C4-2B (cell line): ENCODE data around the gene KLK11.

Experiments used
- CTCF ChIP-seq: fragments of 450-650 bp; conservative IDR thresholded peaks from 2 replicates; pipeline ENCODE4 v1.5.1; 2017; ENCODE audit warnings: mild to moderate bottlenecking
- ZFX ChIP-seq: fragments of 450-650 bp; IDR thresholded peaks from 2 replicates; pipeline ENCODE4 v1.6.1; 2017

DNA sequence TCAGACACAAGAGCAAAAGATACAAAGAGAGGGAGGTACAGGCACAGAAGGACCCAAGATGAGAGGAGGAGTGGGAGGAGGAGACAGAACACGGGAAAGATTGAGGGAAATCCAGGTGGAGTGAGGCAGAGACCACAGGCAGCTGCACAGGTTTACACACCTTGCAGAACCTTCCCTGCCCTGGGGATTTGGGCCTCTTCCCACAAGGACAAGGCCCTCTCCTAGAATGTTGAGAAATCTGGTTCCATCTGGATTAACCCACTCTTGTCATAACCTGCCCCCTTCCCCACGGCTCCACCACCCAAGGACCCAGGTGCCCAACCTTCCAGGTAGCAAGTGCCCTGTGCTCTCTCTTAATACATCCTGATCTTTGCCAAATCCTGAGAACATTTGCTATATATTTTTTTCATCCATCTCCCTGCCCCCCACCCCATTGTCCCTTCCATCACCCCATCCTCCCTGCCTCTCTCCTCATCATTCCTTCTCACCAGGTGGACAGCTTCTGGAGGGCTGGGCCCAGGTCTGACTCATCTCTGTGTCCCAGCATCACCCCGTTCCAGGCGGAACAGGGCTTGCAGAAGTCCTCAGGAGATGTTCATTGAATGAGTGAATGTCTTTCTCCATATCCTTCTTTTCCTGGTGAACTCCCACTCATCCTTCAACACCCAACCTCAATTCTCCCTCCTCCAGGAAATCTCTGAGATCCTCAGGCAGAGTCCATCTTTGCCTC is 16.2 kb downstream of the KLK11 start:
- no peak for TF ChIP-seq CTCF
- no peak for TF ChIP-seq ZFX
